ENCODE results near the gene NRXN2. TPM values are rescaled to one million over a fixed set of nuclear protein-coding genes. Genes with fewer than 3 reads are reported as not detected.
A peak's percentile ranks its signal among the peaks of the same experiment; 100 is the strongest.

Gene NRXN2
- total RNA-seq, 1 donor from 2014 or later, result 0.72 TPM

DNA sequence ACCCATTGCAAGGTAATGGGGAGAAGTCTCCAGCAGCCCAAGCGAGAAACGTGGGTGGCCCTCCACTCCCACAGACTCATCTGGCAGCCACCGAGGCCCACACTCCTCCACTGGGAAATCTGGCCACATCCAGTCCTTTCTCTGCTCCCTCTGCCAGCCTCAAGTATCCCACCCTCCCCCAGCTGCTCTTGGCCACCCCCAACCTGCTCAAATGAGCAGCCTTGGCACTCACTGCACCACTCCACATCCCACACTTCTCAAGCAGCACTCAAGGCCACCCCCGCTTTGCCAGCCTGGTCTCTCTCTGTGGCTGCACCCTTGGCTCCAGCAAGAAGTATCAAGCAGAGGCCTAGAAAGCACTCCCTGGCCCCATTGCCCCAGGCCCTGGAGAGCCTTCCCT, 103.8 kb downstream of the NRXN2 start:
- DNase-seq, result peak; percentile 81
- ATAC-seq, result peak; percentile 39
- H3K36me3 ChIP-seq, result no peaks in the 10 kb centered on the region
- H3K27ac ChIP-seq, result no peak overlapping the region
- TF ChIP-seq CTCF (IDR thresholded peaks at IDR 0.05), result no peak
- no peak overlapping the region for H3K4me3 ChIP-seq
- intact Hi-C loops (cut with DNase I), result no loop called here
- peaks cover 6% of the 10 kb centered on the region for H3K4me1 ChIP-seq
- no peaks in the 10 kb centered on the region for H3K27me3 ChIP-seq
- no peaks in the 10 kb centered on the region for H3K9me3 ChIP-seq

GRCh38 chr11:64616817-64617216, 106.2 kb downstream of the NRXN2 start:
- Histone ChIP-seq H3K4me1 (peaks cover 6% of the 10 kb centered on the region), H3K27me3 (no peaks in the 10 kb centered on the region), H3K4me3 (no peak overlapping the region), H3K9me3 (no peaks in the 10 kb centered on the region), H3K27ac (no peak overlapping the region), H3K36me3 (no peaks in the 10 kb centered on the region)
- no peak for TF ChIP-seq CTCF (IDR thresholded peaks at IDR 0.05)
- no peak for ATAC-seq
- intact Hi-C loops (cut with DNase I), result no loop called here
- DNase-seq, result no peak

GRCh38 chr11:64614917-64615316, 108.1 kb downstream of the NRXN2 start:
- intact Hi-C loops (cut with DNase I), result no loop called here
- Histone ChIP-seq H3K9me3 (no peaks in the 10 kb centered on the region), H3K4me1 (no peaks in the 10 kb centered on the region), H3K36me3 (no peaks in the 10 kb centered on the region), H3K27me3 (no peaks in the 10 kb centered on the region), H3K27ac (no peak overlapping the region), H3K4me3 (no peak overlapping the region)
- ATAC-seq (no peak), DNase-seq (no peak)
- TF ChIP-seq CTCF (IDR thresholded peaks at IDR 0.05), result no peak

DNA sequence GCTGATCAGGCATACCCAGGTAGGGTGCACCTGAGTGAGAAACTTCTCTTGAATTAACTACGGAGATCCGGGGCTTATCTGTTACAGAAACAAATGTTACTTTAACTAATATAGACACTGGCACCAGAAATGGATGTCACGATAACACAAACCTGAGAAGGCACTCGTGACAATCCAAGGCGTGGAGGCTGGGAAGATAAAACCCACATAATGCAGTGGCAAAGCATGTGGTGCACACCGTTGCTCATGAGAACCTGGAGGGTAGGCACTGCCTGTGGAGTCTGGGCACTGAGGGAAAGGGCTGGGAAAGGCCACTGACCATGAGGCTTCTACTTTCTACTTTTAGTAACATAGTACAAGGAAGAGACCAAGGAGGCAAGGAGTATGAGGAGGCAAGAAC, 109.3 kb downstream of the NRXN2 start:
- DNase-seq (no peak), ATAC-seq (no peak)
- Histone ChIP-seq H3K36me3 (no peaks in the 10 kb centered on the region), H3K27ac (no peak overlapping the region), H3K9me3 (no peaks in the 10 kb centered on the region), H3K4me3 (no peak overlapping the region), H3K27me3 (peaks cover 3% of the 10 kb centered on the region), H3K4me1 (no peaks in the 10 kb centered on the region)
- intact Hi-C loops (cut with DNase I), result no loop called here
- TF ChIP-seq CTCF (IDR thresholded peaks at IDR 0.05), result no peak

DNA sequence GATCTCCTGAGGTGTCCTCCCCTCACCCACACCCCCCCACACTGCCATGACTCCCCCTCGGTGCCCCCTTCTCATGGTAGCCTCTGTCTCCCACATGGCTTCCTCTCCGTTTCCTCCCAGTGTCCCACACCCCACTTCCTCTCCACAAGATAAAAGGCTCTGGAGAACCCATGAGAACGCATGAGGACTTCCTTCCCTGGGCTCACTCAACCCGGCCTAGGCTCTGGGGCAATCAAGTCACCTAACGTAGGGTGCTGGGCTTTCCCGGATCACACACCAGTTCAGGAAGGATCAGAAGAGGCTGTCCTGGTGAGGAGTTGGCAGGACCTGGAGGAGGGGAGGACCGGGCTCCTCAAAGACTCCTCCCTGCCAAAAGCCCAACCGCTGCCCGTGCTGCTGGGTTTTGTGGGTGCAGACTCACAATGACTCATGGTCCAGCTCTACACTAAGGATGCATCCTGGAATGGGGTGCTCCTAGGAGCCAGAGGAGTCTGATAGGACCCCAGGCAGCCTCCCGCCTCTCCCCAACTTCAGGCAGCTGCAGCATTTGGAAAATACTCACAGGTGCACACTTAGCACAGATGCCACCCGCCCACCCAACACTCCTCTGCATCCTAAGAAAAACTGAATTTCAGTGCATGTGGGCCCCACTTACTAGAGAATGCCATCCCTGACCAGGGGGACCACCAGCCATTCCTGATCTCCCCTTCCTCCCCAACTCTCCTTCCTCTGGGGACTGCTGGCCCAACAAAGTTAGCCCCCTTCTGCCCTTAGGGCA, 110.9 kb downstream of the NRXN2 start:
- no peak for TF ChIP-seq CTCF (IDR thresholded peaks at IDR 0.05)
- intact Hi-C loops (cut with DNase I), result no loop called here
- H3K27me3 ChIP-seq, result peaks cover 4% of the 10 kb centered on the region
- H3K4me3 ChIP-seq, result no peak overlapping the region
- H3K27ac ChIP-seq, result no peak overlapping the region
- ATAC-seq (peak; percentile 32), DNase-seq (no peak)
- H3K9me3 ChIP-seq, result no peaks in the 10 kb centered on the region
- H3K36me3 ChIP-seq, result no peaks in the 10 kb centered on the region
- H3K4me1 ChIP-seq, result no peaks in the 10 kb centered on the region
